GM21529 (cell line): ENCODE data around the gene UBE2Z.

Source experiments
- ATAC-seq: cut with Tn5 transposase; IDR thresholded peaks from one replicate; pipeline ENCODE4 v1.9.1; 2021; ENCODE audit not compliant: unreplicated experiment

UBE2Z gene

DNA sequence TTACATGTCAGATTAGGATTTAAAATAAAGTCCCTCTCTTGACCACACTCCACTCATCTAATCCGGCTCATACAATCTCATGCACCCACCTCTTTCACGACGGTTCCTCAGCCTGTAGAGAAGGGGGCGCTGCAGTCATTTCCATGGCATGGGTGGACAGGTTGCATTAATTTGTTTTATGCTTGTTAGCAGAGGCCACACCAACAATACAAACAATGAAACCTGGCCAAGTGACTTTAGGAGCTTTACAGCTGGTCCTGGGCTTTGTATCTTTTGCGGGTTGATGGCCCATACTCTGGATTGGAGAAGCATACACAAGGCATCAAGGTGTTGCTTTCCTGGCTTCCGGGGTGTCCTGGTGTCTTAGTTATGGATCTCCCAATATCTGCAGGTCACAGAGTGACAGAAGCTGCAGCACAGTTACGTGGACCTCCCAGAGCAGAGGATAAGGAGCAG is 46.1 kb downstream of the UBE2Z start:
- no peak for ATAC-seq

DNA sequence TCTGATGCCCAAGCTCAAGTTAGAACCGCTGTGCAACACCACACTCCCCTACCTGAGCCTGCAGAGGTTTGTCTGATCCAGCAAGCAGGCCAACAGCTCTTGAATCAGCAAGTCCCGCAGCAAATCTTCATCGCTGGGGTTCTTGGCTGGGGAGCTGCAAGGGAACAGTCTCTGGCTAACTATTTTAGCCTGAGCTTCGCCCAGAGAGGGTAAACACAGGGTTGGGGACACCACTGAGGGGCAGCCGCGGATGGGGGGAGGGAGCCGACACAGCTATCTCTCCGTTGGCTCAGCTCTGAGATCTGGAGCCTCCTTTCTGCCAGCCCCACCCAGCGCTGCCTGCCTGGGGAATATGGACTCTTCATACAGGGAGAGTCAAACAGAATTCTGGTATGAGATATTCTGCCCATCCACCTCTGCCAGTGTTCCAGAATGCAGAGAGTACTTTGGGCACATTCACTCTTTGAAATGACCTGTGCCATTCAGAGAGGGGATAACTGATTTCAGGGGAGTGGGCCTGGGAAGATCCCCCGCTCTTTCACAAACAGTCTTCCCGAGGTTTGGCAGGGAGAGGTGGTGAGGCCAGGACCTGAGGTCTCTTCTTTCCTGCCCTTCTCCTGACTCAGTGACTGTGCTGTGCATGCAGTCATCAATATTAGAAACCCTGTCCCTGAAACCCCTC is 52.8 kb downstream of the UBE2Z start:
- ATAC-seq = no peak

DNA sequence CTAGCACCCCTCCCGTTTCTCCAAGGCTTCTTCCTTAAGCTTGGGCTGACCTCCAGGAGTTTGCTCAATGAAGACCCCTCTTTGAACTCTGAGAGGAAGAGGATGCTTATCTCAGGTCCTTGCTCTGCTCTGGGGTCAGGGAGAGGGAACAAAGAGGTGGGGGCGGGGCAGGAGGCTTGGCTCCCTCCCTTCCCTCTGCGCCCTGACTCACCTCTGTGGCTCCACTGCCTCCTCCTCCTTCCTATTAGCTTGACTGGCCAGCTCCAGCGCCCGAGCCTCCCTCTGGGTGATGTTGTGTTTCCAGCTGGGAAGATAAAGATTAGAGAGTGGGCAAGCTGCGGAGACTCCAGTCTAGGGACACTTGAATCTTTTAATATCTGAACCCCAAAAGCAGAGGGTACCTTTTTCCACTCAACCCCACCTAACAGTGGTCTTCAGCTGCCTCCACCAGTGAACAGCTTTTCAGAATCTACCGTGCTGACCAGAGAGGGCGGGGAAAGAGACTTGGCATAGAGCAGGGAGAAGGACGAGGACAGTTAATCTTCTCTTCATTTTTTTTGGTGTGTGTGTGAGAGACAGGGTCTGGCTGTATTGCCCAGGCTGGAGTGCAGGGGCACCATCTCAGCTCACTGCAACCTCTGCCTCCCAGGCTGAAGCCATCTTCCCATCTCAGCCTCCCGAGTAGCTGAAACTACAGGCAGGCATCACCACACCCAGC is 53.5 kb downstream of the UBE2Z start:
- no peak for ATAC-seq

DNA sequence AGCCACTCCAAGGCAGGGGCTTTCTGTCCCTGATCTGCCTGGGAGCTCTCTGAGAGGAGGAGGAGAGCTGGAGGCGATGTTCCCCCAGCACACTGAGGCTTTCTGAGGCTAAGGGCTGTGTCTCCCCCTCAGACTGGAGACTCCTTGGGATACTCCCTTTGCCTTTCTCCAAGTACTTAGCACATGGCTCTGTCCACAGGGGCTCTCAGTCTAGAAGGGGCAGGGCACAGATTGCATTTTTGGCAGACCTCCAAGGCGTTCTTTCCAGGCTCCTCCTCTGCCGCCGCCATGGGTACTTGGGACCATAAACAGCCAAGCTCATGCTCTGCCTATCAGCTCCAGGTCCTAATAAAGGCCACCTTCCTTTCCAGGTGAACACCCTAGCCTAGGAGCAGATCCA is 62.0 kb downstream of the UBE2Z start:
- no peak for ATAC-seq

DNA sequence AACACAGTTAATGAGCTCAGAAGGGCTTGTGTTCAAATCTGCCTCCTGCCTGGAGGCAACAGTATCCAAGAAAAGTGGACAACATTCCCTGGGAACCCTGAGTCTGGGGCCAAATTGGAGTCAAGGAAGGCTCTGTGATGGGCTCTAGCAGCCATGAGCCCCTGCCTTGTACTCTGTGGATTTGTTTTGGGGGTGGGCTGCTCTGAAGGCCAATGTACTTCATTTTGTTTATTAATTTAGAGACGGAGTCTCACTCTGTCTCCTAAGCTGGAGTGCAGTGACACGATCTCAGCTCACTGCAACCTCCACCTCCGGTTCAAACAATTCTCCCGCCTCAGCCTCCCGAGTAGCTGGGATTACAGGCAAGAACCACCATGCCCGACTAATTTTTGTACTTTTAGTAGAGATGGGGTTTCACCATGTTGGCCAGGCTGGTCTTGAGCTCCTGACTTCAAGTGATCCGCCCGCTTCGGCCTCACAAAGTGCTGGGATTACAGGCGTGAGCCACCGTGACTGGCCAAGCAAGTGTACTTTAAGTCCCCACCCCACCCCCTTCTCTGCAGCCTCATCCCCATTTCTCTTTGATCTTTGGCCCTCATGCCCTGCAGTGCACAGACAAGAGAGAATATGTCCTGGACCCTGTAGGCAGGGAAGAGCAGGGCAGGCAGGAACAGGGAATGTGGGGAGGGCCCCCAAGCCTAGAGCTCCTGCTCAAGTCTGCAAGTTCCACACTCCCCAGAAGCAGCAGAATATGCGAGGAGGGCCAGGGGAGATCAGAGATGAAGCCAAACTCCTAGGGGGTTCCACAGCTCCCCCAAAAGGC is 62.9 kb downstream of the UBE2Z start:
- ATAC-seq = no peak

DNA sequence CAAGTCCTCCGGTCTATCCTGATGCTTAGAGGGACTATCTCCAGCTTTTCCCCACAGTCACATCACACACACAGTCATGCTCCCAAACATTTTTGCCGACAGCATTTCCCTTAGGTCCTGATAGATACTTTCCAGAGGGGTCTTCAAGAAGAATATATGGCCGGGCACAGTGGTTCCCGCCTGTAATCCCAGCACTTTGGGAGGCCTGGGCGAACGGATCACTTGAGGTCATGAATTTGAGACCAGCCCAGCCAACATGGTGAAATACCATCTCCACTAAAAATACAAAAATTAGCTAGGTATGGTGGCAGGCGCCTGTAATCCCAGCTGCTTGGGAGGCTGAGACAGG is 64.5 kb downstream of the UBE2Z start:
- ATAC-seq = no peak

DNA sequence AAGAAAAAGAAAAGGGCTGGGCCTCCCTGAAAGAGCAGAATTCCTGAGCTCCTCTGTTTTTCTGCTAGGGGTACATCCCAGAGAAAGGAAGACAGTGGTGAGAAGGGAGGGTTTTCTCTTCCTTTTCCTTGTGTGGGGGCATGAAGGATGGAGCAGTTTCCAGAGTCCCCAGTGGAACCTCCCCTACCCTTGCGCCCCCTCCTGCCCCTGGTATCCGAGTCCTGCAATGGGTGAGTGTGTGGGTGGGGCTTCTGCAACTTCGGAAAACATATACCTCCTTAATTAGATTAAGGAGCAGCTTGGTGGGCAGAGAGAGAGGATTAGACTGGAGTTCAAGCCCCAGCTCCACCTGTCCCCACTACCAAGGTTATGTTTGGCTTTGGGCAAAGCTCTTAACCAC is 65.6 kb downstream of the UBE2Z start:
- no peak for ATAC-seq
